Glutamatergic neuron (in vitro differentiated cells): ENCODE data around the gene MS4A4A. TPM values are rescaled to one million over a fixed set of nuclear protein-coding genes. Genes with fewer than 3 reads are reported as not detected.
"Not testable (repeated sequence)": the region's sequence is repeated elsewhere in the genome, so short reads cannot be mapped to it uniquely, and the experiment has no call there.

Experiments used
- DNase-seq: peaks from one replicate; pipeline ENCODE4 v3.0.0; 2022
- H3K27ac Mint-ChIP-seq: one replicate; pipeline ENCODE4 v1.8.0; 2020; ENCODE audit warnings: mild to moderate bottlenecking, mixed read lengths, inconsistent platforms; ENCODE audit not compliant: unreplicated experiment
- H3K27me3 Mint-ChIP-seq: one replicate; pipeline ENCODE4 v1.8.0; 2020; ENCODE audit warnings: mild to moderate bottlenecking, moderate library complexity, mixed read lengths, inconsistent platforms; ENCODE audit not compliant: unreplicated experiment
- H3K36me3 Mint-ChIP-seq: one replicate; pipeline ENCODE4 v1.8.0; 2020; ENCODE audit warnings: mild to moderate bottlenecking, mixed read lengths, inconsistent platforms; ENCODE audit not compliant: unreplicated experiment
- H3K4me1 Mint-ChIP-seq: one replicate; pipeline ENCODE4 v1.8.0; 2020; ENCODE audit warnings: mild to moderate bottlenecking, low read depth, mixed read lengths, inconsistent platforms; ENCODE audit not compliant: unreplicated experiment
- H3K4me3 Mint-ChIP-seq: one replicate; pipeline ENCODE4 v1.8.0; 2020; ENCODE audit warnings: mild to moderate bottlenecking, mixed read lengths, inconsistent platforms; ENCODE audit not compliant: unreplicated experiment
- H3K9me3 Mint-ChIP-seq: one replicate; pipeline ENCODE4 v1.8.0; 2020; ENCODE audit warnings: mild to moderate bottlenecking, moderate library complexity, mixed read lengths, inconsistent platforms; ENCODE audit not compliant: unreplicated experiment
- CTCF ChIP-seq: fragments of 200-600 bp; sonication (generic); IDR thresholded peaks from one replicate; pipeline ENCODE4 v1.5.0; 2021; ENCODE audit not compliant: partially characterized antibody, unreplicated experiment
- total RNA-seq: library from RNA; stranded (reverse); fragmentation: NEBNext Ultra II Directional; extraction: Animal tissue kit (Norgen Biotek cat#: 25700); gene quantifications from one replicate; pipeline ENCODE4 v1.2.1, GENCODE V29; 2021; ENCODE audit not compliant: unreplicated experiment

Gene MS4A4A
- total RNA-seq, 1 donor from 2014 or later, result not detected

GRCh38 chr11:60301178-60301577 is 20.7 kb downstream of the MS4A4A start:
- no peaks in the 10 kb centered on the region for H3K4me1 Mint-ChIP-seq
- H3K4me3 Mint-ChIP-seq, result no peak overlapping the region
- no peaks in the 10 kb centered on the region for H3K9me3 Mint-ChIP-seq
- H3K27ac Mint-ChIP-seq, result no peak overlapping the region
- TF ChIP-seq CTCF, result no peak
- H3K36me3 Mint-ChIP-seq, result no peaks in the 10 kb centered on the region
- DNase-seq, result no peak
- H3K27me3 Mint-ChIP-seq, result no peaks in the 10 kb centered on the region

- not testable (repeated sequence) for H3K4me3 Mint-ChIP-seq, H3K27me3 Mint-ChIP-seq, H3K36me3 Mint-ChIP-seq, H3K9me3 Mint-ChIP-seq, H3K4me1 Mint-ChIP-seq, H3K27ac Mint-ChIP-seq, DNase-seq
Observed at GRCh38 chr11:60301884-60302283, 21.4 kb downstream of the MS4A4A start.

GRCh38 chr11:60303661-60304060 is 23.2 kb downstream of the MS4A4A start:
- TF ChIP-seq CTCF, result no peak
- Mint-ChIP-seq H3K9me3 (no peaks in the 10 kb centered on the region), H3K27ac (no peak overlapping the region), H3K4me3 (no peak overlapping the region), H3K4me1 (no peaks in the 10 kb centered on the region), H3K36me3 (no peaks in the 10 kb centered on the region), H3K27me3 (no peaks in the 10 kb centered on the region)
- DNase-seq, result no peak

GRCh38 chr11:60305906-60306619 is 25.6 kb downstream of the MS4A4A start:
- H3K4me1 Mint-ChIP-seq, result no peaks in the 10 kb centered on the region
- no peak overlapping the region for H3K27ac Mint-ChIP-seq
- H3K4me3 Mint-ChIP-seq, result no peak overlapping the region
- H3K27me3 Mint-ChIP-seq, result no peaks in the 10 kb centered on the region
- TF ChIP-seq CTCF, result no peak
- DNase-seq, result no peak
- H3K9me3 Mint-ChIP-seq, result no peaks in the 10 kb centered on the region
- H3K36me3 Mint-ChIP-seq, result no peaks in the 10 kb centered on the region

- DNase-seq, result no peak
- no peaks in the 10 kb centered on the region for H3K36me3 Mint-ChIP-seq
- H3K27ac Mint-ChIP-seq, result no peak overlapping the region
- no peak overlapping the region for H3K4me3 Mint-ChIP-seq
- no peaks in the 10 kb centered on the region for H3K9me3 Mint-ChIP-seq
- no peak for TF ChIP-seq CTCF
- H3K4me1 Mint-ChIP-seq, result no peaks in the 10 kb centered on the region
- no peaks in the 10 kb centered on the region for H3K27me3 Mint-ChIP-seq
Observed at GRCh38 chr11:60307507-60308195, 27.2 kb downstream of the MS4A4A start.
